RPMI7951 (cell line): ENCODE measurements around the gene GLOD5. TPM values are rescaled to one million over a fixed set of nuclear protein-coding genes. Genes with fewer than 3 reads are reported as not detected.

Experiments used
- total RNA-seq: library from RNA; depleted of rRNA; stranded (reverse); fragments of >200 nt; shearing (Covaris generic); gene quantifications from 2 replicates; pipeline ENCODE4 v1.2.3, GENCODE V29; 2014; rRNA removed

GLOD5 gene
- total RNA-seq, 1 experiment from 2014 or later: not detected

Other genes starting within 250 kb of the GLOD5 start
- 135 and 174 TPM in 2 replicates for gene EBP, start 239.9 kb upstream of the GLOD5 start, total RNA-seq
- gene TBC1D25, start 222.0 kb upstream of the GLOD5 start, total RNA-seq: 5.9 and 7.4 TPM in 2 replicates
- gene RBM3, start 187.3 kb upstream of the GLOD5 start, total RNA-seq: 200 and 208 TPM in 2 replicates
- gene WDR13, start 164.3 kb upstream of the GLOD5 start, total RNA-seq: 62.4 and 74.1 TPM in 2 replicates
- 0.84 and 1.5 TPM in 2 replicates for gene WAS, start 77.9 kb upstream of the GLOD5 start, total RNA-seq
- gene SUV39H1, start 65.0 kb upstream of the GLOD5 start, total RNA-seq: 22.3 and 27.0 TPM in 2 replicates
- not detected in 2 replicates for gene GATA1, start 24.8 kb downstream of the GLOD5 start, total RNA-seq
- gene HDAC6, start 40.3 kb downstream of the GLOD5 start, total RNA-seq: 39.7 and 46.2 TPM in 2 replicates
- not detected in 2 replicates for gene ERAS, start 64.8 kb downstream of the GLOD5 start, total RNA-seq
- gene PCSK1N, start 73.9 kb downstream of the GLOD5 start, total RNA-seq: 0.36 and 0.59 TPM in 2 replicates
- 75.1 and 106 TPM in 2 replicates for gene TIMM17B, start 136.0 kb downstream of the GLOD5 start, total RNA-seq
- 74.1 and 75.8 TPM in 2 replicates for gene PQBP1, start 136.2 kb downstream of the GLOD5 start, total RNA-seq
- 29.9 and 40.6 TPM in 2 replicates for gene SLC35A2, start 149.9 kb downstream of the GLOD5 start, total RNA-seq
- 21.3 and 22.0 TPM in 2 replicates for gene PIM2, start 157.3 kb downstream of the GLOD5 start, total RNA-seq
- 24.6 and 28.7 TPM in 2 replicates for gene OTUD5, start 195.9 kb downstream of the GLOD5 start, total RNA-seq
- gene KCND1, start 210.1 kb downstream of the GLOD5 start, total RNA-seq: 0.59 and 1.4 TPM in 2 replicates
- 17.7 and 18.3 TPM in 2 replicates for gene GRIPAP1, start 240.5 kb downstream of the GLOD5 start, total RNA-seq